GM12872 (cell line): Measurements from ENCODE around the gene ARSI.

Source experiments
- TF ChIP-seq, protein P1 (sequence below): IDR thresholded peaks from 3 replicates; pipeline ENCODE4 v1.5.1; 2011; ENCODE audit warnings: low read depth, mild to moderate bottlenecking, low read length, moderate library complexity; ENCODE audit not compliant: insufficient read depth

Gene ARSI

DNA sequence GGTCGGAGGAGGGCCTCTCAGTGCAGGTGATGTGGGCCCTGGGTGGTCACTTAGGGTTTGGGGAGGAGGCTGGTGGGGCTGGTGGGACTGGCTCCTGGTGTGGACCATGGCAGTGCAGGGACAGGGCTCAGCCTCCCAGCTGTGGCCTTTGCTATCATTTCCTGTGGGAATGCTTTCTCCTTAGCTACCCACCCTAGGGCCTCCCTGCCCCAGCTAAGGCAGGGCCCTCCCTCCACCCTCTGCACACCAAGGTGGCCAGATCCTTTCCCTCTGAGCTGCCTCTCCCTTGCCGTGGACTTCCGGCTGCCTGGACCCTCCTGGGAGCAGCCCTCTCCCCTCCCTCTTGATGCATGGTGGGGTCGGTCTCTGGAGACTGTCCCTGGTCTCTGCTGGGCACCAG, 22.7 kb upstream of the ARSI start:
- TF ChIP-seq, protein P1, sequence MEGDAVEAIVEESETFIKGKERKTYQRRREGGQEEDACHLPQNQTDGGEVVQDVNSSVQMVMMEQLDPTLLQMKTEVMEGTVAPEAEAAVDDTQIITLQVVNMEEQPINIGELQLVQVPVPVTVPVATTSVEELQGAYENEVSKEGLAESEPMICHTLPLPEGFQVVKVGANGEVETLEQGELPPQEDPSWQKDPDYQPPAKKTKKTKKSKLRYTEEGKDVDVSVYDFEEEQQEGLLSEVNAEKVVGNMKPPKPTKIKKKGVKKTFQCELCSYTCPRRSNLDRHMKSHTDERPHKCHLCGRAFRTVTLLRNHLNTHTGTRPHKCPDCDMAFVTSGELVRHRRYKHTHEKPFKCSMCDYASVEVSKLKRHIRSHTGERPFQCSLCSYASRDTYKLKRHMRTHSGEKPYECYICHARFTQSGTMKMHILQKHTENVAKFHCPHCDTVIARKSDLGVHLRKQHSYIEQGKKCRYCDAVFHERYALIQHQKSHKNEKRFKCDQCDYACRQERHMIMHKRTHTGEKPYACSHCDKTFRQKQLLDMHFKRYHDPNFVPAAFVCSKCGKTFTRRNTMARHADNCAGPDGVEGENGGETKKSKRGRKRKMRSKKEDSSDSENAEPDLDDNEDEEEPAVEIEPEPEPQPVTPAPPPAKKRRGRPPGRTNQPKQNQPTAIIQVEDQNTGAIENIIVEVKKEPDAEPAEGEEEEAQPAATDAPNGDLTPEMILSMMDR: no peak

- TF ChIP-seq, protein P1: no peak
Observed at GRCh38 chr5:150323819-150324218, 21.1 kb upstream of the ARSI start.

DNA sequence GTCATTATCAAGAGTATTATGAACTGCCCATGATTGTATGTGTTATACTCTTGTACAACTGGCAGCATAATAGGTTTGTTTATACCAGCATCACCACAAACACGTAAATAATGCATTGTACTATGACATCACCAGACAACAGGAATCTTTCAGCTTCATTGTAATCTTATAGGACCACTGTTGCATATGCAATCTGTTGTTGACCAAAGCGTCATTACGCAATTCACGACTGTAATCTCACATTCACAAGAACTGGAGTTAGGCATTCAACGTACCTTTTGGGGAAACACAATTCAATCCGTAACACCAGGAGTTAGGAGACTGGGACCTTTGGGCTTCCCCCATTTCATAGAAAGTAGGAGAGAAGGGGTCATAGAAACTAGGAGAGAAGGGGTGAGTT, 20.4 kb upstream of the ARSI start:
- TF ChIP-seq, protein P1: no peak

DNA sequence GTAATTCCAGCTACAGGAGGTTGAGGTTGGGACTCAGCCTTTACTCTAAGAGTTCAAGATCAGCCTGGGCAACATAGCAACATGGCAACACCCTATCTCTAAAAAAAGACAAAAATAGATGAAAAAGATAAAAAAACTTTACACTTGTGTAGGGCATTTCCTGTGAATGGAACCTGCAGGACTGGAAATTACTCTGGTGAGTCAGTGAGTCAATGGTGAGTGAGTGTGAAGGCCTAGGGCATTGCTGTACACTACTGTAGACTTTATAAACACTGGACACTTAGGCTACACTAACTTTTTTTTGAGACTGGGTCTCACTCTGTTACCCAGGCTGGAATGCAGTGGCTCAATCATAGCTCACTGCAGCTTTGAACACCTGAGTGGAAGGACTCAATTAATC, 19.5 kb upstream of the ARSI start:
- TF ChIP-seq, protein P1: no peak

GRCh38 chr5:150321784-150322183, 19.1 kb upstream of the ARSI start:
- TF ChIP-seq, protein P1: no peak

- TF ChIP-seq, protein P1: no peak
Observed at GRCh38 chr5:150321211-150321610, 18.5 kb upstream of the ARSI start.

DNA sequence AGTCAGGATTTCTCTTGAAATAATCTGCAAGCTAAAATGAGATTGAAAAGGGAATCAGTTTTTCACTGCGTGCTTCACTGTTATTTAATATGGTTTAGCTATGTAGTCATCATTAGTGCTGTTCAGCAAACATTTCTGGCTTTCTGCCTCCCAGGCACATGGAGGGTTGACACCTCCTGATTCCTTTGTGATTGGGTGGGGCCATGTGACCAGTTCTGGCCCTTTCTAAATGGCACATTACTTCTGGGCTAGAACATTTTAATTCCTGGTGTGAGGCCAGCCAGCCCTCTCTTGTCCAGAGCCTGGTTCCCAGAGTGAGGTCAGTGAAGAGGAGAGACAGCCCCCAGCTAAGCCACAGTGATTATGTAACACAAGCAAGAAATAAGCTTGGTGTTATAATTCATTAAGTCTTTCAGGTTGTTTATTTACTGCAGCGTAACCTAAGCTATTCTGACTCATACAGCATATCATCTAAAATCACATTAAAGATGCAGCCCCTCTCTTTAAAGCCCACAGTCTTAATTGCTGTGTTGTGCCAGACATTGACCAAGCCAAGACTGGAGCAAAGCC, 17.4 kb upstream of the ARSI start:
- TF ChIP-seq, protein P1: no peak

- TF ChIP-seq, protein P1: no peak
Observed at GRCh38 chr5:150319484-150319790, 16.7 kb upstream of the ARSI start.
